ENCODE measurements around the gene CRBN. TPM values are rescaled to one million over a fixed set of nuclear protein-coding genes. Genes with fewer than 3 reads are reported as not detected.

CRBN gene
- total RNA-seq, 1 donor from 2014 or later, result 57.4 TPM

DNA sequence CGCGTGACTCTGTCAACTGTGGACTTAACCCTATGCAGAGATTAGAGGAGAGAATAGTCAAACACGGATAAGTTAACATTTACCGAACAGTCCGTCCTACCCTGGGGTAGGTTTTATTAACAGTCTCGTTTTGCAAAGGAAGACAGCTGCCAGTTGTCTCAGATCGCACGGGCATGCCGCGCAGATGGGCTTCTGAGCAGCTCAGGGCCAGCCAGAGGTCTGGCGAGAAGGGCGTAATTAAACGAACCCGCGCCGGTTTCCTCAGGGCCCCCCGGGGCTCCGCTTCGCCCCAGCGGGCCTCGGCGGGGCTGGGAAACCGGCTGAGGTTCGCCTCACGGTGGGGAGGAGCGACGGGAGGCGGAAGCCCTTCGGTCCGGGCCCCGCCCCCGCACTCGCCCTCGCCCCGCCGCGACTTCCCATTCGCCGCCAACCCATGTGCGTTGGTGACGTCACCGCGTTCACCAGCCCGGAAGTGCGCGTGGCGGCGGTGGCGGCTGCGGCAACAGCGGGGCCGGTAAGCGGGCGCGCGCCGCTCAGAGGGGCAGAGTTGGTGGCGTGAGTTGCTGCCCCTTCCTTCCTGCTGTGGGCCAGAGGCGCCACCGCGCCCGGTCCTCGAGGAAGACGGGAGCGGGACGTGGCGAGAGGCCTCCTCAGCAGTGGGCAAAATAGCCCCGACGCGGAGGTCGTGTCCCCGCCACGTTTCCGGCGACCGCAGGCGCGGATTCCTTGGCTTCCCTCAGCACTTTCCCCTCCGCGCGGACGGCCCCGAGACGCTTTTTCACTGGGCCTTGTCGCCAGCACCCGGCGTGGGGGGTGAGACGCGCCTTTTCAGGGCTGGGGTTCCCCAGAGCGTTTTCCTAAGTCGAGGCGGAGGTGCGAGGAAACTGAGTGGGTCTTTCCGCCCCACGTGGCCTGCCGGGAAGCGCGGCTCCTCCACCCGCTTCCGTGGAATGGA, 52.7 kb downstream of the CRBN start, which contains the start of gene TRNT1:
TSS of gene TRNT1 (plus strand) at position 464 of the 955 bp plus-strand sequence. CDS start 2,101 bp downstream, outside the sequence.
- ATAC-seq (peak; percentile 99), DNase-seq (peak; percentile 98)
- intact Hi-C loops (cut with micrococcal nuclease), result loop anchor here (10.0 kb wide), 1 partner anchor 48 kb away; the partner anchor contains the start of gene CRBN

GRCh38 chr3:3125977-3126376, 53.5 kb downstream of the CRBN start:
- DNase-seq, result no peak
- no peak for ATAC-seq
- intact Hi-C loops (cut with micrococcal nuclease), result loop anchor here (10.0 kb wide), 1 partner anchor 49 kb away; the partner anchor contains the start of gene CRBN

DNA sequence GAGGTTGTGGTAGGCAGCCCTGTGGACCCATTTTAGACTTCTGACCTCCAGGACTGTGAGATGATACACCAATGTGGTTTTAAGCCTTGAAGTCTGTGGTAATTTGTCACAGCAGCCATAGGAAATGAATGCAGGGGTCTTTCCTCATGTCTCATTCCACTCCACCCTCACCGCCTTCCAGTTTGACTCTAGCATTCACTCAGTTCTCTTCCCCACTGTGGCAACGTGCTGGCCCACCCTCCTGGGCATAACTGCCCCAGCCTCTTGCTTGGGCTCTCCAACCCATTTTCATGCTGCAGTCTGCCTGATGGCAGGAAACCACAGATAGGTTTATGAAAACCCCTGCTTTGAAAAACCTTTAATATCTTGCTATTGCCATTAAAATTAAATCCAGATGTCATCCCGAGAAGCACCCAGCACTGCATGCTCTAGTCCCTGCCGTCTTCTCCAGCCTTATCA, 60.1 kb downstream of the CRBN start:
- intact Hi-C loops (cut with micrococcal nuclease), result no loop called here
- DNase-seq (no peak), ATAC-seq (no peak)

DNA sequence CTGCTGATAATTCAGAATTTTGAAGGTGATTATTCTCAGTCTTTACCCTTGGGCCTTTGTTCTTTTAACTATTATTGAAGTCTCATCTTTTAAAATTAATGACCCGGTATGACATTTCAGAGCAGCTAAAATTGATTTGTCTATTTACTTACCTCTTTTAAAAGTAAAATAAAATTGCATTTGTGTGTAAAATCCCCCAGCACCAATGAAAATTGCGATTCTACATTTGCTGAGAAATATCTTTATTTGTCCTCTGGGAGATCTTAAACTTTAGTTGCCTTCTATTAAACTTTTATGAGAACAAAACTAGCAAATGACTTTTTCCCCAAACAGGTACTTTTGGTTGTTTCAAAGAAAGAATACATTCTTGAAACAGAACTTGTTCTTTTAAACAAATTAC, 61.8 kb downstream of the CRBN start:
- intact Hi-C loops (cut with micrococcal nuclease), result no loop called here
- DNase-seq, result no peak
- no peak for ATAC-seq

DNA sequence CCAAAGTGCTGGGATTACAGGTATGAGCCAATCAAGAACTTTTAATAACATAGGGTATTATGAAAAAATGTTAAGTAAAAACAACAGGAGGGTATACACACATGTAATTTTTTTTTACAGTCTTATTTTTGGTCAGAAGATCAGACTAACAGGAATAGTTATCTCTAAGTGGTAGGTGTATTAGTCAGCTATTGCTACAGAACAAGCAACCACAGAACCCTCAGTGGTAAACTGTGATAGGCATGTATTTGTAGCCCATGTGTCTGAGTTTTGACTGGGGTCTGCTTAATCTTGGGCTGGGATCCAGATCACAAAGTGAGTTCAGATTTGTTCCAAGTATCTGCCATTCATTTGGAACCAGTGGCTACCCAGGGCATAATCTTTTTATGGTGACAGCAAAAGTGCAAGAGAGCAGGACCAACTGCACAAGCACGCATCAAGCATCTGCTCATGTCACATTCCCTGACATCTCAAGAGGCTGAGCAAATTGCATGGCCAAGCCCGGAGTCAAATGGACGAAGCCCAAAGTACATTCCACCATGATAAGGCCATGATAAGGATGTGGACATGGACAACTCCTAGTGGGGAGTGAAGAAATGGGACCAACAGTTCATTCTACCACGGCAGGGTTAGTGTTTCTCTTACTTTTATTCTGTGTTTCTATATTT, 66.3 kb downstream of the CRBN start:
- DNase-seq (no peak), ATAC-seq (no peak)
- intact Hi-C loops (cut with micrococcal nuclease), result no loop called here

- no peak for ATAC-seq
Measured at GRCh38 chr3:3110749-3111361, 68.6 kb downstream of the CRBN start.

DNA sequence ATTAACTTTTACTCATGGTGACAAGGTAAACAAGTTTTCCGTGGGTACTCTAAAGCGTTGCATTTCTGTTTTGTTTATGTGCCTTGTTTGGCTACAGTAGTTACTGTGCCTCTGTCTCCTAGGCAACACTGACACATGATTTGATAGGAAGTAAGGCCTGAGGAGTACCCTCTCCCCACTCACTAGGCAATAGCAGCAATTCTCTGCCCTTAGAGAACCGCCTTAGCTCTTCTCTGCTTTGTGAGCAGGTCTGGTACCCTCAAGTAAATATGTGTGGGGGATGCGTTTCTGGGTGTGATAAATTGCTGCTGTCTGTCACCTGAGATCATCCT, 69.2 kb downstream of the CRBN start, which contains the start of gene IL5RA:
TSS of gene IL5RA (minus strand) at position 76 of the 332 bp plus-strand sequence. CDS start 5,390 bp downstream, outside the sequence.
- intact Hi-C loops (cut with micrococcal nuclease), result no loop called here
- ATAC-seq, result peak; percentile 39
- DNase-seq, result no peak

More at GRCh38 chr3:3110749-3111361, 68.6 kb downstream of the CRBN start:
- intact Hi-C loops (cut with micrococcal nuclease), result no loop called here
- no peak for DNase-seq

GRCh38 chr3:3109407-3110298, 69.8 kb downstream of the CRBN start:
- intact Hi-C loops (cut with micrococcal nuclease), result no loop called here
- no peak for DNase-seq
- ATAC-seq, result no peak

DNA sequence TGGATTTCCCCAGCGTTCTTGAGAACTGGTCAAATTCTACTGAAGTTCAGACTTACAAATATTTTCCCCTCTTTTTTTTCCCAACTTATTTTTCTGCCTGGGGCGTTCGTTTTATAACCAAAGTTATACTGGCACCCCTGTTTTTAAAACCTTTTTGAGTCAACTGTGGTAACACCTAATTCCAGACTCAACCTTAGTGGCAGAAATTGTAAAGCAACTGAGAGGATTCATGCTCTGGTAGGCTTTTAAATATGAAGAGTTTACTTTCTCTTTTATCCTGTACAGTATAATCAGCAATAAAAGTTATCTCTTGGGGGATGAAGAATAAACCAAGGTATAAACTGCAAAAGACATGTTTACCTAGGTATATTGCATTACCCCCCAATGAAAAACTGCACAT, 71.6 kb downstream of the CRBN start:
- intact Hi-C loops (cut with micrococcal nuclease), result no loop called here
- no peak for ATAC-seq
- no peak for DNase-seq

- ATAC-seq, result no peak
- intact Hi-C loops (cut with micrococcal nuclease), result no loop called here
- DNase-seq, result no peak
Measured at GRCh38 chr3:3107181-3107580, 72.3 kb downstream of the CRBN start.

DNA sequence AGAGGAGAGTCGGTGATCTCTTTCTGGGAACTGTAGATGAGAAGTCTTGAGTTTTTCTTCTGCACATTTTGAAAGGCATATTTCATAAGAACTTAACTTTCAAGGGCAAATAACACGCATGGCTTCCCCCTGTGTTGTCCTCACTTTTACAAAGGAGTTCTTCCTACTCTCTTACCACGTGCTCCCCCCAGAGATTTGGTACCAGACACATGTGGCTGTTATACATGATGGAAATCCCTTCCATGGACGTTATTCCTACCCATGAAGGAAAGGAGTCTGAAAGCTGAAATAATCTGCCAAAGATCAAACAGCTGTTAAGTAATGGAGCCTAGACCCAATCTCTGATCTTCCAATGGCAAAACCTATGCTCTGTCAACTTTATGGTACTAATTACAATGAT, 73.7 kb downstream of the CRBN start:
- ATAC-seq, result no peak
- intact Hi-C loops (cut with micrococcal nuclease), result no loop called here
- DNase-seq, result no peak

- ATAC-seq, result no peak
Measured at GRCh38 chr3:3105246-3105645, 74.2 kb downstream of the CRBN start.

GRCh38 chr3:3102751-3103150, 76.7 kb downstream of the CRBN start:
- DNase-seq (no peak), ATAC-seq (no peak)
- intact Hi-C loops (cut with micrococcal nuclease), result no loop called here

More at GRCh38 chr3:3105246-3105645, 74.2 kb downstream of the CRBN start:
- DNase-seq, result no peak
- intact Hi-C loops (cut with micrococcal nuclease), result no loop called here

DNA sequence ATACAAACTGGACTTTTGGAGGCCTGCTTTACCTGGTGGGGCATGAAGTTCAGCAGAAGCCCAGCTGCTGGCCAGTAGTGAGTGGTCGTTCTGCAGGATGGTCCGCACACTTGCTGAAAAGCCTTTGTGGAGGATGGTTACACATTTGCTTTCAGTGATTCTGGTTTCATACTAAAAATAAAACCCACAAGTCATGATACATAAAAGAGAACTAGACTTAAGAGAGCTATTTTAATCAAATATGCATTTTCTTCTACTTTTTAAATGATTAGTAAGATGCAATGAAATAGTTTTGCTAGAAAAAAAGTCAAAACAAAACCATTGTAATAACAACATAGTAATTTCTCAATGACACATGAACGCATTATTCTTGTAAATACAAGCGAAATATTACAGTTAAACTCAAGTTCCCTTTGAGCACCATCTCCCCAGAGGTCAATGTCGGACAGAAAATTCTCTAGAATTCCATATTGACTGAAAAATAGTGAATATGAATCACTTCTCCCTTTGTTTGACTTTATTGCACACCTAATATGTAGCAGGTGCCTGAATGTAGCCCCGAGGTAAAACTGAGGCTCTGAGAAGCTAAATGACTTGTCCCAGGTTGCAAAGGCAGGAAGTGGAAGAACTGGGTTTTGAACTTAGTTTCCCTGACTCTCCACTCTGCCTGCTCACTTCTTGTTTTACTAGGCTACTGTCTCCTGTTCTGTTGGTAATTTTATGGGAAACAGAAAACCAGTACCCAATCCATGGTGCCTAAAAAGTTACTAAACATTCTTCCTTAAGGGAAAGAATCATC, 77.6 kb downstream of the CRBN start:
- ATAC-seq, result no peak
- no peak for DNase-seq
- intact Hi-C loops (cut with micrococcal nuclease), result no loop called here

Data from left ventricle myocardium superior (tissue), 1 donor.